ENCODE data around the gene CMTM8. TPM values are rescaled to one million over a fixed set of nuclear protein-coding genes. Genes with fewer than 3 reads are reported as not detected.

CMTM8 gene
- total and polyA plus RNA-seq, 11 donors: 1.7 to 12.1 (median 3.6) TPM

DNA sequence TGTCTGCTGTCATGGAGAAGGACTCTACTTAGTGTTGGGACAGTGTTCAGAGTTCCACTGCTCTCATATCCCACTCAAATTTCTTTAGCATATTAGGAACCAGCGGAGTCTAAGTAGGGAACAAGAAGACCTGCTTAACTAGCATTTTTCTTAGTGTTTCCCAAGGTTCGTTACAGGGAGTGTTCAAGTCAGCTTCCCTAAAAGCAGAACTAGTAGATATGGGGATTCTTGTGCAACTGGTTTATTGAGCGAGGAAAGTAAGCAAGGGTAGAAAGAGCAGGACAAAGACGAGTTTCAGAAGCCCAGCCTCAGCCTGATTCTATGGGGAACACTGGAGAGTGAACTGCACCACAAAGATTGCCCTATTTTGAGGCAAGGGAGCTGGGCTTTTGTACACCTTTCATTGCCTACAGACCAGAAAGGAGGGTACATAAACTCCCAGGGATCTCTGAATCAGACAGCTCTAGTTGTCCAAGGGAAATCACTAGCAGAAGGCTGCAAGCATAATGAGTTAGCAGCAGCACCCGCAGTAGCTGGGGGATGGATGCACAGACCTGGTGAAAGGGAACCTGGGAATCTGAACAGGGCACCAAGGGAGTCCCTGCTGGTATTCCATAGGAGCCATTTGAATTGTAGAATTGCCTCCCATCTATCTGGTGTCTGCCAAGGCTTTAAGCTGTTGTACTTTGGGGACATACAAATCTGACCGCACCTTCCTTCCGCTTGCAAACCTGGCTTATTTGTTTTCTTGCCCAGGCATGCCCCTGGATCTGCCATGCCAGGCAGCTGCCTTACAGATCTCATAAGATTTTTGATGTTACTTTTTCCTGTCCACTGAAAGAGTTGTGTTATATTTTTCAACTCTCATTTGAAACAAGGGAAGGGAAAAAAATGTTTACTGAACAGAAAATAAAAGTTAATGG lies 168.3 kb downstream of the CMTM8 start:
- H3K36me3 ChIP-seq: no peaks in the 10 kb centered on the region
- intact Hi-C loops (cut with DNase I): loop anchor here in 2 of 10 donors (10.0 kb wide), 2 partner anchors 58 to 158 kb away; no protein-coding TSS in a partner anchor
- peak overlapping the region in 4 of 12 donors; percentile 8 to 97 (median 18) for H3K27ac ChIP-seq
- DNase-seq: no peak
- no peaks in the 10 kb centered on the region for H3K27me3 ChIP-seq
- 90 to 96% (median 93%) methylated on average over 7 of the region's 7 CpGs for WGBS, 4 donors
- H3K4me3 ChIP-seq: no peak overlapping the region
- no peaks in the 10 kb centered on the region for H3K9me3 ChIP-seq
- TF ChIP-seq, protein P1, sequence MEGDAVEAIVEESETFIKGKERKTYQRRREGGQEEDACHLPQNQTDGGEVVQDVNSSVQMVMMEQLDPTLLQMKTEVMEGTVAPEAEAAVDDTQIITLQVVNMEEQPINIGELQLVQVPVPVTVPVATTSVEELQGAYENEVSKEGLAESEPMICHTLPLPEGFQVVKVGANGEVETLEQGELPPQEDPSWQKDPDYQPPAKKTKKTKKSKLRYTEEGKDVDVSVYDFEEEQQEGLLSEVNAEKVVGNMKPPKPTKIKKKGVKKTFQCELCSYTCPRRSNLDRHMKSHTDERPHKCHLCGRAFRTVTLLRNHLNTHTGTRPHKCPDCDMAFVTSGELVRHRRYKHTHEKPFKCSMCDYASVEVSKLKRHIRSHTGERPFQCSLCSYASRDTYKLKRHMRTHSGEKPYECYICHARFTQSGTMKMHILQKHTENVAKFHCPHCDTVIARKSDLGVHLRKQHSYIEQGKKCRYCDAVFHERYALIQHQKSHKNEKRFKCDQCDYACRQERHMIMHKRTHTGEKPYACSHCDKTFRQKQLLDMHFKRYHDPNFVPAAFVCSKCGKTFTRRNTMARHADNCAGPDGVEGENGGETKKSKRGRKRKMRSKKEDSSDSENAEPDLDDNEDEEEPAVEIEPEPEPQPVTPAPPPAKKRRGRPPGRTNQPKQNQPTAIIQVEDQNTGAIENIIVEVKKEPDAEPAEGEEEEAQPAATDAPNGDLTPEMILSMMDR (IDR thresholded peaks at IDR 0.05): no peak
- TF ChIP-seq POLR2A (IDR thresholded peaks at IDR 0.05): no peak
- H3K4me1 ChIP-seq: peaks cover 0 to 90% (median 5%) of the 10 kb centered on the region in 12 donors
- ATAC-seq: peak in 3 of 4 donors; percentile 17 to 48 (median 31)

DNA sequence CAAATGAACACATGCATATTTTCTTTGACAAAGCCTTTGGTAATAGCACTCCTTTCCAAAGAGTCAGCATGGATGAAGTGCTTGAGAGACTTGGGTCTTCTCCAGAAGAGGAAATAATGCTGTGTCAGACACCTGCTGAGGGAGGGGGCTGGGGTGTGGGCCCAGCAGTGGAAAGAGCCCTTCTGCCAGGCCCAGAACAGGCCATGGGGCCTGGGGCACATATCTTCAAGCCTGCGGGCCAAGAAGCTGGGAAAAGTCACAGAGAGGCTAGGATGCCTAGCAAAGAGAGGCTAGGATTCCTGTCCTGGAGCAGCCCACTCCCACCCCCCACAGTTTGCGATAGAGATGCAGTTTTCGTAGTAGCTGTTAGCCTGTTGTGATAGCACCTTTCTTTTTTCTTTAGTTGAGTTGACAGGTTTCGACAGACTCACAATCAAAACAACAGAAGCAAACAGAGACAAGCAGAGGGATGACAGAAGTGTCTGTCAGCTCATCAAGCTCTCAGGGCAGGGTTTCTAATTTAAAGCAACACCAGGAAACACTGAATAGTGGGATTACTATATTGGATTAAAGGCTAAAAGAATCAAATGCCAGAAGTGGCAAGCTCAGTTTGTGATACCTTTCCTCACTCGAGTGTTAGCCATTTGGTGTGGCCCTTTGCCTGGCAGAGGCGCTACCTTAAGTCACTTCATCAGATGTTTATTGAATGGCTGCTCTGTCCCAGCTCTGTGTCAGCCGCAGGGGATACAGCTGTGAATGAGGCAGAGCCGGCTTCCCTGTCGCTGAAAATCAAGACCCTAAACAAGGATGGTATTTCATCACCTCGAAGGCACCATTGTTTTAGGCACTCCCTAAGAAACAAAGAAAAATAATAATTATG lies 172.1 kb downstream of the CMTM8 start:
- DNase-seq: no peak
- no peak for TF ChIP-seq POLR2A (IDR thresholded peaks at IDR 0.05)
- TF ChIP-seq, protein P1 (IDR thresholded peaks at IDR 0.05): no peak
- no peak for ATAC-seq
- no peak overlapping the region for H3K27ac ChIP-seq
- peaks cover 0 to 75% (median 11%) of the 10 kb centered on the region in 12 donors for H3K4me1 ChIP-seq
- no peaks in the 10 kb centered on the region for H3K36me3 ChIP-seq
- no peak overlapping the region for H3K4me3 ChIP-seq
- intact Hi-C loops (cut with DNase I): no loop called here
- no peaks in the 10 kb centered on the region for H3K27me3 ChIP-seq
- 69 to 89% (median 80%) methylated on average over 10 of the region's 10 CpGs for WGBS, 4 donors
- H3K9me3 ChIP-seq: no peaks in the 10 kb centered on the region

DNA sequence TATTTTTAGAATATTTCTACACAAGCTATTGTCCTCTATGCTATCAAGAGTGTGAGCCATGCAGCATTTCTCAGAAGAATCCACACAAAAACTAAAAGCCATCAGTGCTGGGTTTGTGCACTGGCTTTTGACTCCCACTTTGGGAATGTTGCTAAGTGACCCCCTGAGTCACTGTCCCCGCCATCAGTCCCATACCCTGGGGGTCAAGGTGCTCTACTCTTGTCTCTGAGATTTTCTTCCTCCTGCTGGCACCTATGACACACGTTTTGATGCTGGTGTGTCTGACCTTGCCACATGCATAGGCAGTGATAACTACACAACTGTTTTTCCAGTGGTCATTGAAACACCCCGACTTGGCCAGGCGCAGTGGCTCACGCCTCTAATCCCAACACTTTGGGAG lies 173.0 kb downstream of the CMTM8 start:
- ATAC-seq (no peak), DNase-seq (no peak)
- Histone ChIP-seq H3K27me3 (no peaks in the 10 kb centered on the region), H3K4me3 (no peak overlapping the region), H3K27ac (no peak overlapping the region), H3K36me3 (no peaks in the 10 kb centered on the region), H3K9me3 (no peaks in the 10 kb centered on the region), H3K4me1 (peaks cover 0 to 67% (median 11%) of the 10 kb centered on the region in 12 donors)
- intact Hi-C loops (cut with DNase I): no loop called here
- no peak for TF ChIP-seq POLR2A (IDR thresholded peaks at IDR 0.05)
- TF ChIP-seq, protein P1 (IDR thresholded peaks at IDR 0.05): no peak
- WGBS, 4 donors: 89 to 91% (median 90%) methylated on average over 5 of the region's 5 CpGs

DNA sequence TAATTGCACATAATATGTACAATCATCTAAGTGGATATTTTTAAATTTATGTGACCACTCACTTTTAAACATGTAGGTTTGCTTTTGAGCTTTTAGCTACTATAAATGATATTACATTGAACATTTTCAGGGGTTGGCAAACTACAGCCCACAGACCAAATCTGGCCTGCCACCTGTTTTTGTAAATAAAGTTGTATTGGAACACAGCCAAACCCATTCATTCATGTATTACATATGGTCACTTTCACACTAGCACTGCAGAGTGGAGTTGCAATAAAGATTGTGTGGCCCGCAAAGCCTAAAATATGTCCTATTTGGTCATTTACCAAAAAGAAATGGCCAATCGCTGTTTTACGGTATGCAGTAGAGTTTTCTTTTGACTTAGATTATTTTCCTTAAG lies 174.4 kb downstream of the CMTM8 start:
- WGBS, 4 donors: 95 to 97% (median 96%) methylated on average over 3 of the region's 3 CpGs
- Histone ChIP-seq H3K4me1 (peaks cover 0 to 59% (median 11%) of the 10 kb centered on the region in 12 donors), H3K27me3 (no peaks in the 10 kb centered on the region), H3K36me3 (no peaks in the 10 kb centered on the region), H3K27ac (peak overlapping the region in 1 of 12 donors; percentile 84), H3K9me3 (no peaks in the 10 kb centered on the region), H3K4me3 (no peak overlapping the region)
- intact Hi-C loops (cut with DNase I): no loop called here
- ATAC-seq (no peak), DNase-seq (no peak)
- TF ChIP-seq, protein P1 (IDR thresholded peaks at IDR 0.05): no peak
- TF ChIP-seq POLR2A (IDR thresholded peaks at IDR 0.05): no peak
